Nasal cavity respiratory epithelium epithelial cell of viscerocranial mucosa (primary cell): Measurements from ENCODE around the gene SLC38A7. TPM values are rescaled to one million over a fixed set of nuclear protein-coding genes. Genes with fewer than 3 reads are reported as not detected.

ENCODE experiments used
- total RNA-seq: library from RNA; depleted of rRNA; stranded (reverse); fragments of >200 nt; gene quantifications from 2 replicates; pipeline ENCODE4 v1.2.3, GENCODE V29; 2014

Gene SLC38A7, protein sequence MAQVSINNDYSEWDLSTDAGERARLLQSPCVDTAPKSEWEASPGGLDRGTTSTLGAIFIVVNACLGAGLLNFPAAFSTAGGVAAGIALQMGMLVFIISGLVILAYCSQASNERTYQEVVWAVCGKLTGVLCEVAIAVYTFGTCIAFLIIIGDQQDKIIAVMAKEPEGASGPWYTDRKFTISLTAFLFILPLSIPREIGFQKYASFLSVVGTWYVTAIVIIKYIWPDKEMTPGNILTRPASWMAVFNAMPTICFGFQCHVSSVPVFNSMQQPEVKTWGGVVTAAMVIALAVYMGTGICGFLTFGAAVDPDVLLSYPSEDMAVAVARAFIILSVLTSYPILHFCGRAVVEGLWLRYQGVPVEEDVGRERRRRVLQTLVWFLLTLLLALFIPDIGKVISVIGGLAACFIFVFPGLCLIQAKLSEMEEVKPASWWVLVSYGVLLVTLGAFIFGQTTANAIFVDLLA
- total RNA-seq, result 22.9 and 47.7 TPM in 2 replicates

DNA sequence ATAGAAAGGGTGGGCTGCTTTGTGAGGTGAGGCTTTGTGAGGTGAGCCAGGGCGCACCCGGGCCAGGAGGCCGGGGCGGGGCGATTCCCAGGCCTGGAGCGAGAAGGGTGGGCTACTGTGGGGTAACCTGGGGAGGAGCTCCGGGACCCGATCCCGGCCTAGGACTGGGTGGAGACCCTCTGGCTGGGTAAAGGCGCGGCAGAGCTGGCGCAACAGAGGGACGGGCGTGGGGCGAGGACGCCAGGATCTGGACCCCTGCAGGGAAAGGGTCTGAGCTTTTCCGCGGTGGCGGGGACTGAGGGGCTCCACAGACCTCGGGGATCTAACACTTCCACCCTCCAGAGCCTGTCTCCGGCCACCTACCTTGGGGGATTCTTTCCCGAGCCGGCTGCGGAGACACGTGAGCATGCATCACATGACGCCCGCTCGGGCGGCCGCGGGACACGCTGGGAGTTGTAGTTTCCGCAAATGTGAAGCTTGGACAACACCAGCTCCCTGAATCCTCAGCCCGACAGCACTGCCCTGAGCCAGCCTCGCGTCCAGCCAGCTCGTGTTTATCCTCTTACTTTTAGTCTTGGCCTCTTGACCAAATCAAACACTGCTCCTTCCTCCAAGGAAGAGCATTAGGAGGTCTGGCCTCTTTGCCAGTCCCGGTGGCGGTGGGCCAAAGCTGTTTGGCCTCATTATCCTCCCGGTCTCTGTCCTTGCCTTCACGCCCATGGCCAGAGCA lies at the start of gene SLC38A7:
Gene SLC38A7, minus strand, starts transcription at position 417 of the 730 bp plus-strand sequence. CDS start 4,644 bp downstream, outside the sequence.

GRCh38 chr16:58733671-58734458 lies 49.3 kb upstream of the SLC38A7 start, which contains the start of gene GOT2:
TSS of gene GOT2 (minus strand) at chr16:58734316. CDS start at chr16:58734228, 88 bp downstream.

GRCh38 chr16:58629733-58630640 lies 54.6 kb downstream of the SLC38A7 start, which contains the start of gene CNOT1:
TSS of gene CNOT1 (minus strand) at chr16:58629826. CDS start at chr16:58599337, 30,489 bp downstream.

Other genes with a start within 250 kb of the SLC38A7 start
- 8.5 and 12.1 TPM in 2 replicates for gene NDRG4, start 184.6 kb downstream of the SLC38A7 start, total RNA-seq
- gene SETD6, start 169.3 kb downstream of the SLC38A7 start, total RNA-seq, result 15.0 and 19.9 TPM in 2 replicates
- 224 and 273 TPM in 2 replicates for gene CNOT1, start 54.9 kb downstream of the SLC38A7 start, total RNA-seq
- 52.3 and 92.7 TPM in 2 replicates for gene GOT2, start 49.5 kb upstream of the SLC38A7 start, total RNA-seq